Measurements from ENCODE around the gene PLEKHH3.
"Not testable (repeated sequence)": the region's sequence is repeated elsewhere in the genome, so short reads cannot be mapped to it uniquely, and the experiment has no call there.

PLEKHH3 gene

GRCh38 chr17:42669977-42670788 lies 6.6 kb downstream of the PLEKHH3 start:
- no peak for DNase-seq

DNA sequence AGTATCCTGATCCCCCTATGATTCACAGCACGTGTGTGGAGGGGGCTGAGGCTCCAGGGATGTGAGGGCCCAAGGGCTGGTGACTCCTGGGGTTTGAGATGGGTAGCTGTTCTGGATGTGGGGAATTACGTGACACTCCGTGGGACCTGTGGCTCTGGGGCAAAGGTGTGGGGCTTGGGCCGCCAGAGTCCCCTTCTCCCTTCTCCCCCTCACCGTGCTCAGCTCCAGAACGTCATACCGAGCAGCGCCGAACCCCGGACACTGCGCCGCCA lies 7.2 kb downstream of the PLEKHH3 start:
- no peak for DNase-seq

DNA sequence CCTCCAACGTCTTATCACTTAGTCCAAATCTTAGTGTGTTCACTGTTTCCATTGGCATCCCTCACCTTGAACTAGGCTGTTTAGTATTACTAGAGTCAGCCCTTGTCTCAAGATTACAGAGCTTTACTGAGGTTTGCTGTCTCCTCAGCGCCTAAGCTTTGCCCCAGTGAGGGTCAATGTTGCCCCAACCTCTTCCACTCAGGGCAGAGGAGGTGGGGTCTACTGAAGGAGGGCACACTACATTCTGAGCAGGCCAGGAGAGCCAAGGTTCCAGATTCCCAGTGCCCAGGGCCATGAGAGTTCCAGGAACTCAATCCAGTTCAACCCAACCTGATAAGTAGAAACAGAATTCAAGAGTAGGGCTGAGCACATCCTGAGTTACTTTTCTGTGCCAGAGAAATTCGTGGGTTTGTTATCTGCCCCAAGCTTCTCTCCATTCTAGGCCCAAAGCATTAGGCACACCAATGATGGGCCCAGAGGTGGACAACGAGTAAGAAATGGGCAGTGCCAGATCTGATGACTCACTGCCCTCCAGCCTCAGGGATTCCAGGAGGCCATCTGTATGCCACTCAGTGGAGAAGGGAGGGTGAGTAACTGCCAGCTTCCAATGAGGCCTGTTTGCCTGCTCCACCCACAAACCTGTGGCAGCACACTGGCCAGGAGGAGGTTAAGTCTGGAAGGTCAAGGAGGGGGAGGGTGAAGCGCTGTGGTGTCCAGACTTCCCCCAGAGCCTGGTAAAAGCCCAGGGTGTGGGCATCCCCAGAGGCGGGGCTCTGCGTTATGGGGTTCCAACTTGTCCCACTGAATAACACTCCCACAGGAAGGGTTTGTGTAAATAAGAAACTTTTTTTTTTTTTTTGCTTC lies 9.5 kb downstream of the PLEKHH3 start:
- DNase-seq: no peak

- DNase-seq: not testable (repeated sequence)
These were observed 10.7 kb downstream of the PLEKHH3 start for GRCh38 chr17:42666126-42666525.

DNA sequence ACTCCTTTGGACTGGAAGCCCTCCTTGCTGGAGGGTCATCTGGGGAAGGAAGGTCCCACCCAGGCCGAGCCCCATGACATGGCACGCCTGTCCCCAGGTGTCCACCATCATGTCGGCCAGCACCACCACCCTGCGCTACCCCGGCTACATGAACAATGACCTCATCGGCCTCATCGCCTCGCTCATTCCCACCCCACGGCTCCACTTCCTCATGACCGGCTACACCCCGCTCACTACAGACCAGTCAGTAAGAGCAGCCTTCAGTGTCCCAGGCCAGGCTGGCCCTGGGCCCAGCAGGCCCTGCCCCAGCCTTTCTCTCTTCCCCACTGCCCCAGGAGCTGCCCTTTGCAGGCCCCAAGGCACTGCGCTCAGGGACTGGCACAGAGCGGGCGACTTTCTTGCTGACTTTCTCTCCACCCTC lies 11.2 kb downstream of the PLEKHH3 start:
- no peak for DNase-seq

DNA sequence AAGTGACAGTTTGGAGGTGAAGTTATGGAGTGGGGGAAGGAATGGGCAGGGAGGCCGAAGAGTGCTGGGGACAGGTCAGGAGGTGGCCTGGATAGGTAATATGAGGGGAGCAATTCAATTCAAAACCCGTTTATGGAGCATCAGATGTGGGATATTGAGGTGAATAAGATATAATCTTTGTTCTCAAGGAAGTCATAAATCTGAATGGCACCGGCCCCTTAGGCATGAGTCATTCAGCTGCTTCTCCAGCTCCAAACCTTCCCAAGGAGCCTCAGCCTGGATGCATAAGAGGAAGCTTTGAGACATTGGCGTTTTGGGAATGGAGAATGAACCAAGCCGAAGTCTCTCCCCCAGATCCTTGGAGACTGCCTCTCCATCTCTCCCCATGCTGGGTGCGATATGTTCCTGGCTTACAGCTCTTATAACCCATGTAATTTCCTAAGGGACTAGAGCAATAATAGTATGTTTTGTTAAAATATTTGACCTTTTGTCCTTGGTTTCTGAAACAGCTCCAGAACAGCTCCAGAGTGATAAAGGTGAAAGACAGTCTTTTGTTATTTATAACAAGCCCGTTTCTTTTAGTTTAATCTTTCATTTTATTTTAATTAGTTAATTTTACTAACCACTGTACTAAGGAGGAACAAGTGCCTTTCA lies 16.0 kb downstream of the PLEKHH3 start:
- DNase-seq: peak; percentile 14

DNA sequence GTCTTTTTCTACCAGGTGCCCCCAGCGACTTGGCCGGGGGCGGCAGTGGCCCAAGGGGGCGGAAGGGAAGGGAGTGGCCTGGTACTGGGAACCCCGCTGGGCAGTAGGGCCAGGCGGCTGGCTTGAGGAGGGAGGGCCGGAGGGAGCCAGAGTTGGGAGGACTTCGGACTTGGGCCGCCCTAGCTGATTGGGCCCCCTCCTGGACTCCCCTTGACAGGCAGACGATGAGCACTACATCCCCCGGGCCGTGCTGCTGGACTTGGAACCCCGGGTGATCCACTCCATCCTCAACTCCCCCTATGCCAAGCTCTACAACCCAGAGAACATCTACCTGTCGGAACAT lies 16.9 kb downstream of the PLEKHH3 start:
- not testable (repeated sequence) for DNase-seq

DNA sequence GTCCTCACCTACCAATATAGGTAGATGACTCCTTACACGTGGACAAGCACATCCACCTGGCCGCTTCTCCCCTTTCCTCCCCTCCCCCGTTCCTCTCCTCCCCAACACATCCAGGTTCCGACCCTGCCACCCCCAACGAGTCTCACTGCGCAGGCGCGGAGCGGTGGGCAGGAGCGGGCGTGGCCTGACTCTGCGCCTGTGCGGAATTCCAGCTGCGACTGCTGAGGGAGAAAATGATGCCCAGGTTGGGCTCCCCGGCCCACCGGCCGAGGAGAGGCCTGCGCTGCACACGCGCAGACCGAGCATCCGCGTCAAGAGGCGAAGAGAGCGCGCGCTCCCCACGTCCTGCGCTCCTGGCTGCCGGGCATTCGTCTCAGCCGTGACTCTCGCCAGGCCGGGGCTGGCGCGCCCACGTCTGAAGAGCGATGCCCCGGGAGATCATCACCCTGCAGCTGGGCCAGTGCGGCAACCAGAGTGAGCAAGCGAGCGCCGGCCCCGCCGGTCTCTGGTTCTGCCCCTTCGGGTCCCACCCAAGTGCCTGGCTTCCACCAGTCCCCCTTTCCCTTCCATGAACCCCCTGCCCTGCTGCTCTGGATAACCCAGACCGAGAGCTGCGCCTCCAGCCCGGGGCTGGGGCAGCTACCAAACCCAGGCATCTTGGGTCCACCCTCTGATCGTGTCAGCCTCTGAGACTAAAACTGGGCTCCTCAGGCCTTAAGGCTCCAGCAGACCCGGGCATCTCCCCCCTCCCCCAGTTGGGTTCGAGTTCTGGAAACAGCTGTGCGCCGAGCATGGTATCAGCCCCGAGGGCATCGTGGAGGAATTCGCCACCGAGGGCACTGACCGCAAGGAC lies 17.5 kb downstream of the PLEKHH3 start, which contains the start of gene TUBG2:
Gene TUBG2, plus strand, starts transcription at position 206 of the 853 bp plus-strand sequence. Its CDS starts 220 bp downstream, at position 426.
- DNase-seq: peak; percentile 4

DNA sequence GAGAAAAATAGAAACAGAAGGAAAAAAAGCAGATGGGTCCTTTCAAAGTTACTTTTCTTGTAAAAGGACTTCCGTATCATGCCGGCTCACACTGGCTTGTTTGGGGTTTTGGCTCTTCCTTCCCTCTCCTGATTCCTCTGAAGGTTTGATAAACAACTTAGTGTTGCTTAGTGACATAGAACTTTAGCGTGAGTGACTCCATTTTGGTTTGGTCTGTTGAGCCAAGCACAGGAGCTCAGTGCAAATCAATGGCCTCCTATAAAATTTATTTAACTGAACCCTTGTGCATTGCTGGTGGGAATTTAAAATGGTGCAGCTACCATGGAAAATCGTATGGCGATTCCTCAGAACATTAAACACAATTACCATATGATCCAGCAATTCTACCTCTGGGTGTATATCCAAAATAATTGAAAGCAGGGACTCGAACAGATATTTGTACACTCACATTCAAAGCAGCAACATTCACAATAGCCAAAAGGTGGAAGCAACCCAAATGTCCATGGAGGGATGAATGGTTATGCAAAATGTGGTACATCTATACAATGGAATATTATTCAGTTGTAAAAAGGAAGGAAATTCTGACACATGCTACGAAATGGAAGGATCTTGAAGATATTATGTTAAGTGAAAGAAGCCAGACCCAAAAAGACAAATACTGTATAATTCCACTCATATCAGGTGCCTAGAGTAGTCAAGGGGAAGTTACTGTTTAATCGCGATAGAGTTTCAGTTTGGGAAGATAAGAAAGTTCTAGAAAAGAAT lies 18.8 kb downstream of the PLEKHH3 start:
- no peak for DNase-seq

DNA sequence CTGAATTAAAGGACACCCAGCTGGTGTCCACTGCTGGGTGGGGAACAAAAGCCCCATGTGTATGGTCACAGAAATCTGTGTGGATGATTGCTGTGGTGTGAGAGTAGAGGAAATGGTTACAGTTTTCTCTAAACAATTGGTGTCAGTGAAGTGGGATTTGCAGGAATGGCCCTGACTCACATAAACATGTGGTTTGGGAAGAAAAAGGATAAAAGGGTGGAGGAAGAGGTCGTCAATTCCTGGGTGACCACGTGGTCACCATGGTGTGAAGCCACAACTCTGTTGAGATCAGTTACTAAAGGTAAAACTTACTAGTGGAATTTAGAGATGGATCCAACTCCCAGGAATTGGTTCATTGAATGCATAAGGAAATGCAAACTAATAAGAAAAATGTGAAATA lies 21.3 kb downstream of the PLEKHH3 start:
- no peak for DNase-seq

DNA sequence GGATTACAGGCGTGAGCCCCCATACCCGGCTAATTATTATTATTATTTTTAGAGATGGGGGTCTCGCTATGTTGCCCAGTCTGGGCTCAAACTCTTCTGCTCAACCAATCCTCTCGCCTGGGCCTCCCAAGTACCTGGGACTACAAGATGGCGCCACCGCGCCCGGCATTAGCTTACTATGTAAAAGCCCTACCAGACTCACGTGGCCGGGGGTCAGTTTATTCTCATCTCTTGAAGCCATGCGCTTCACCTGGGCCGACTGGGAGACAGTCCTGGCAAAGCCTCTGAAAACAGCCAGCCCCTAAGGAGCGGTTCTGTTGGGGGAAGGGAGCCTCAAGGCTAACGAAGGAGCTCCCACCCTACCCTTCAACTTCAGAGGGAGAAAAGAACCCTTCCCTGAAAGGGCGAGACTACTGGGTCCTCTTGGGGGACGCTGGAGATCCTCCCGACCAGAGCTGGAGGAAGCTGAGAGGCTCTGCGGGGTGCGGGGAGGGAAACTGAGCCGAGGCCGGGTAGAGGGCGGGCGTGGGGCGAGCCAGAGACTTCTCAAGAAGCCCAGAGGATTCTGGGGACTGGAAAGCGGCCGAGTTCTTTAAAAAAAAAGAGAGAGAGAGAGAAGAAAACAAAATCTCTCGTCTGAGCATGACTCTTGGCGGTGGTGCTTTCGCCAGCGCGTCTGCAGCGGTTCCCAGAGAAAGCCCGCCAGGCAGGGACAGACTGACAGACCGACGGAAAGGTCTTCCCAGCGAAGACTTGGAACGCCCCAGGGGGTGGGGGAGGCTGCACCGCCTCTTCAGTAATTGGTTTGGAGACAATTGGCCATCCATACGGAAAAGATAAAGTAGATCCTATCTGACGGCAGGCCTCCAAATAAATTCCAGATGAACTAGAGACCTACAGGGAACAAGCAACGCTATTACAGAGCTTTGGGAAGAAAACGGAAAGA lies 23.3 kb downstream of the PLEKHH3 start:
- DNase-seq: no peak

- peak; percentile 39 for DNase-seq
These were observed 25.4 kb downstream of the PLEKHH3 start for GRCh38 chr17:42651392-42651791.

- peak; percentile 30 for DNase-seq
These were observed 29.0 kb downstream of the PLEKHH3 start for GRCh38 chr17:42647778-42648177.

GRCh38 chr17:42642336-42642735 lies 34.5 kb downstream of the PLEKHH3 start:
- DNase-seq: no peak

GRCh38 chr17:42640121-42640520 lies 36.7 kb downstream of the PLEKHH3 start:
- DNase-seq: no peak

- peak; percentile 52 for DNase-seq
These were observed 37.2 kb downstream of the PLEKHH3 start for GRCh38 chr17:42639525-42640113.

- no peak for DNase-seq
These were observed 43.8 kb downstream of the PLEKHH3 start for GRCh38 chr17:42632949-42633444.

- DNase-seq: no peak
These were observed 47.3 kb downstream of the PLEKHH3 start for GRCh38 chr17:42629411-42630009.

- not testable (repeated sequence) for DNase-seq
These were observed 49.6 kb downstream of the PLEKHH3 start for GRCh38 chr17:42627032-42627764.
